Testis (tissue), 3 donors: ENCODE data around the gene ADAMTSL1. TPM values are rescaled to one million over a fixed set of nuclear protein-coding genes. Genes with fewer than 3 reads are reported as not detected.

Experiments used
- DNase-seq: peaks from one replicate; pipeline ENCODE4 v3.0.0-alpha.2; 2019
- H3K27ac ChIP-seq, 2 donors: fragments of 200-600 bp; sonication (generic); one replicate each; pipeline ENCODE4 v1.5.1; 2019
- H3K27me3 ChIP-seq: fragments of 200-600 bp; sonication (generic); one replicate; pipeline ENCODE4 v1.5.1; 2019
- H3K36me3 ChIP-seq: fragments of 200-600 bp; sonication (generic); one replicate; pipeline ENCODE4 v1.5.1; 2017; ENCODE audit warnings: low read depth; ENCODE audit errors: missing control alignments
- H3K4me1 ChIP-seq: fragments of 200-600 bp; sonication (generic); one replicate; pipeline ENCODE4 v1.5.1; 2019
- H3K4me3 ChIP-seq, 2 donors: fragments of 200-600 bp; sonication (generic); one replicate each; pipeline ENCODE4 v1.5.1; 2017 to 2019
- H3K9me3 ChIP-seq: fragments of 200-600 bp; sonication (generic); one replicate; pipeline ENCODE4 v1.5.1; 2017
- CTCF ChIP-seq, 3 experiments: fragments of 450-650 bp in 2 of 3; fragments of 200-600 bp in 1 of 3; sonication (generic) in 1 of 3; IDR thresholded peaks; one replicate each; pipeline ENCODE4 v1.5.1; 2016 to 2019; ENCODE audit warnings: antibody characterized with exemption in 3 of 3, mild to moderate bottlenecking in 2 of 3, moderate library complexity in 1 of 3
- POLR2A ChIP-seq: fragments of 450-650 bp; IDR thresholded peaks from one replicate; pipeline ENCODE4 v1.6.1; 2017; ENCODE audit warnings: antibody characterized with exemption, mild to moderate bottlenecking, moderate library complexity
- WGBS, 2 donors: methylation state at CpG; one replicate each; pipeline ENCODE4 v1.1.5; 2018; 5-methylcytosine and 5-hydroxymethylcytosine counted together
- intact Hi-C: fragments of 100-400 bp; cut with DNase I; formaldehyde crosslinking; loops from one replicate; pipeline ENCODE4 v1.15.1; 2023; ENCODE audit warnings: low total_unique reads
- polyA plus RNA-seq: library from polyadenylated mRNA; stranded (reverse); fragments of 350-450 nt; fragmentation: Illumina TruSeq; extraction: RNeasy Lipid Tissue Mini Kit (QIAGEN cat#74804); gene quantifications from one replicate; pipeline ENCODE4 v1.2.3, GENCODE V29; 2014; ENCODE audit warnings: low read depth, low replicate concordance; ENCODE audit not compliant: insufficient read depth
- total RNA-seq, 2 donors: library from RNA; depleted of rRNA; stranded (reverse); fragments of >200 nt; gene quantifications; one replicate each; pipeline ENCODE4 v1.2.3, GENCODE V29; 2016

The ADAMTSL1 gene
- total and polyA plus RNA-seq, 3 donors from 2014 or later, result 4.7 to 12.3 (median 6.7) TPM

GRCh38 chr9:18747595-18747994, 273.6 kb downstream of the ADAMTSL1 start:
- TF ChIP-seq CTCF (IDR thresholded peaks at IDR 0.05) (no peak), POLR2A (no peak)
- intact Hi-C loops, result no loop called here
- Histone ChIP-seq H3K4me3 (no peak overlapping the region), H3K27ac (no peak overlapping the region), H3K4me1 (no peaks in the 10 kb centered on the region), H3K36me3 (no peaks in the 10 kb centered on the region), H3K27me3 (no peaks in the 10 kb centered on the region), H3K9me3 (no peaks in the 10 kb centered on the region)
- DNase-seq, result peak; percentile 34
- WGBS, 2 donors, result 46 to 64% methylated on average over 3 of the region's 3 CpGs

GRCh38 chr9:18748251-18748701, 274.3 kb downstream of the ADAMTSL1 start:
- H3K9me3 ChIP-seq, result no peaks in the 10 kb centered on the region
- intact Hi-C loops, result no loop called here
- WGBS, 2 donors, result 88 to 96% methylated on average over 1 of the region's 1 CpG
- H3K36me3 ChIP-seq, result no peaks in the 10 kb centered on the region
- H3K27ac ChIP-seq, result no peak overlapping the region
- H3K27me3 ChIP-seq, result no peaks in the 10 kb centered on the region
- no peak for TF ChIP-seq CTCF (IDR thresholded peaks at IDR 0.05)
- no peak for TF ChIP-seq POLR2A
- H3K4me3 ChIP-seq, result no peak overlapping the region
- DNase-seq, result no peak
- no peaks in the 10 kb centered on the region for H3K4me1 ChIP-seq

GRCh38 chr9:18749711-18750110, 275.8 kb downstream of the ADAMTSL1 start:
- Histone ChIP-seq H3K36me3 (no peaks in the 10 kb centered on the region), H3K27me3 (no peaks in the 10 kb centered on the region), H3K9me3 (no peaks in the 10 kb centered on the region), H3K27ac (no peak overlapping the region), H3K4me3 (no peak overlapping the region), H3K4me1 (no peaks in the 10 kb centered on the region)
- TF ChIP-seq CTCF (IDR thresholded peaks at IDR 0.05), result no peak
- no peak for TF ChIP-seq POLR2A
- intact Hi-C loops, result no loop called here
- 56 to 100% methylated on average over 1 of the region's 1 CpG for WGBS, 2 donors
- no peak for DNase-seq

GRCh38 chr9:18753904-18754303, 280.0 kb downstream of the ADAMTSL1 start:
- WGBS, 2 donors, result 98% methylated on average over 4 of the region's 4 CpGs
- H3K36me3 ChIP-seq, result no peaks in the 10 kb centered on the region
- no peaks in the 10 kb centered on the region for H3K9me3 ChIP-seq
- peaks cover 4% of the 10 kb centered on the region for H3K4me1 ChIP-seq
- intact Hi-C loops, result no loop called here
- TF ChIP-seq POLR2A (no peak), CTCF (IDR thresholded peaks at IDR 0.05) (no peak)
- no peak overlapping the region for H3K4me3 ChIP-seq
- no peak overlapping the region for H3K27ac ChIP-seq
- no peak for DNase-seq
- no peaks in the 10 kb centered on the region for H3K27me3 ChIP-seq

GRCh38 chr9:18754537-18754936, 280.6 kb downstream of the ADAMTSL1 start:
- H3K4me1 ChIP-seq, result peaks cover 4% of the 10 kb centered on the region
- no peaks in the 10 kb centered on the region for H3K9me3 ChIP-seq
- no peak overlapping the region for H3K27ac ChIP-seq
- H3K36me3 ChIP-seq, result no peaks in the 10 kb centered on the region
- intact Hi-C loops, result no loop called here
- TF ChIP-seq CTCF (IDR thresholded peaks at IDR 0.05) (no peak), POLR2A (no peak)
- WGBS, 2 donors, result 90 to 91% methylated on average over 4 of the region's 4 CpGs
- no peak for DNase-seq
- H3K4me3 ChIP-seq, result no peak overlapping the region
- H3K27me3 ChIP-seq, result no peaks in the 10 kb centered on the region
